Right lobe of liver (tissue), 4 donors: Measurements from ENCODE around the gene NEURL2.

Source experiments
- POLR2A ChIP-seq: fragments of 450-650 bp; IDR thresholded peaks from one replicate; pipeline ENCODE4 v1.6.1; 2017; ENCODE audit warnings: antibody characterized with exemption, mild to moderate bottlenecking
- TF ChIP-seq, protein P1 (sequence below), 4 donors: fragments of 200-600 bp in 3 of 4; fragments of 450-650 bp in 1 of 4; IDR thresholded peaks; one replicate each; pipeline versions ENCODE4 v1.5.1 to v1.8.0; 2016 to 2022; ENCODE audit warnings: antibody characterized with exemption in 4 of 4, mild to moderate bottlenecking in 2 of 4
- donor health status: DM: no; HTN: no; CAD: no.
- donor health status: DM: no; HTN: no; CAD: no.
- donor health status: DM: no; HTN: yes; CAD: no.

DNA sequence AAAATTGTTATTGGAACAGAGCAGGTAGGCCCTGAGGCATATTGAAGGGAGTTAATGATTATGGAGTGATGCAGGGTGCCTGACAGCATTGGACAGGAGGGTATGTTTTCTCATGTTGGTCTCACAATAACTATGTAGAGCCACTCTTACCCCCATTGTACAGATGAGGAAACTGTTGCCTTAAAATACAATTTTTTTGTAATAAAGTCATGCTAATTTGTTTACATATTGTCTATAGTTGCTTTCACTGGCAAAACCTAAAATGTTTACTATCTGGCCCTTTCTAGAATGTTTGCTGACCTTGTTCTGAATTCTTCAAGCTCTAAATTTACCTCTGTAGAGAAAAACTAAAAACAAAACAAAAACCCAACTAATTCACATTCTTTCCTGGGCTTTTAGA is 39.5 kb downstream of the NEURL2 start:
- TF ChIP-seq, protein P1, sequence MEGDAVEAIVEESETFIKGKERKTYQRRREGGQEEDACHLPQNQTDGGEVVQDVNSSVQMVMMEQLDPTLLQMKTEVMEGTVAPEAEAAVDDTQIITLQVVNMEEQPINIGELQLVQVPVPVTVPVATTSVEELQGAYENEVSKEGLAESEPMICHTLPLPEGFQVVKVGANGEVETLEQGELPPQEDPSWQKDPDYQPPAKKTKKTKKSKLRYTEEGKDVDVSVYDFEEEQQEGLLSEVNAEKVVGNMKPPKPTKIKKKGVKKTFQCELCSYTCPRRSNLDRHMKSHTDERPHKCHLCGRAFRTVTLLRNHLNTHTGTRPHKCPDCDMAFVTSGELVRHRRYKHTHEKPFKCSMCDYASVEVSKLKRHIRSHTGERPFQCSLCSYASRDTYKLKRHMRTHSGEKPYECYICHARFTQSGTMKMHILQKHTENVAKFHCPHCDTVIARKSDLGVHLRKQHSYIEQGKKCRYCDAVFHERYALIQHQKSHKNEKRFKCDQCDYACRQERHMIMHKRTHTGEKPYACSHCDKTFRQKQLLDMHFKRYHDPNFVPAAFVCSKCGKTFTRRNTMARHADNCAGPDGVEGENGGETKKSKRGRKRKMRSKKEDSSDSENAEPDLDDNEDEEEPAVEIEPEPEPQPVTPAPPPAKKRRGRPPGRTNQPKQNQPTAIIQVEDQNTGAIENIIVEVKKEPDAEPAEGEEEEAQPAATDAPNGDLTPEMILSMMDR (IDR thresholded peaks at IDR 0.05), result no peak
- no peak for TF ChIP-seq POLR2A
